Measurements from ENCODE around the gene MXRA8.
A peak's percentile ranks its signal among the peaks of the same experiment; 100 is the strongest.
"Not testable (repeated sequence)": the region's sequence is repeated elsewhere in the genome, so short reads cannot be mapped to it uniquely, and the experiment has no call there.

MXRA8 gene

DNA sequence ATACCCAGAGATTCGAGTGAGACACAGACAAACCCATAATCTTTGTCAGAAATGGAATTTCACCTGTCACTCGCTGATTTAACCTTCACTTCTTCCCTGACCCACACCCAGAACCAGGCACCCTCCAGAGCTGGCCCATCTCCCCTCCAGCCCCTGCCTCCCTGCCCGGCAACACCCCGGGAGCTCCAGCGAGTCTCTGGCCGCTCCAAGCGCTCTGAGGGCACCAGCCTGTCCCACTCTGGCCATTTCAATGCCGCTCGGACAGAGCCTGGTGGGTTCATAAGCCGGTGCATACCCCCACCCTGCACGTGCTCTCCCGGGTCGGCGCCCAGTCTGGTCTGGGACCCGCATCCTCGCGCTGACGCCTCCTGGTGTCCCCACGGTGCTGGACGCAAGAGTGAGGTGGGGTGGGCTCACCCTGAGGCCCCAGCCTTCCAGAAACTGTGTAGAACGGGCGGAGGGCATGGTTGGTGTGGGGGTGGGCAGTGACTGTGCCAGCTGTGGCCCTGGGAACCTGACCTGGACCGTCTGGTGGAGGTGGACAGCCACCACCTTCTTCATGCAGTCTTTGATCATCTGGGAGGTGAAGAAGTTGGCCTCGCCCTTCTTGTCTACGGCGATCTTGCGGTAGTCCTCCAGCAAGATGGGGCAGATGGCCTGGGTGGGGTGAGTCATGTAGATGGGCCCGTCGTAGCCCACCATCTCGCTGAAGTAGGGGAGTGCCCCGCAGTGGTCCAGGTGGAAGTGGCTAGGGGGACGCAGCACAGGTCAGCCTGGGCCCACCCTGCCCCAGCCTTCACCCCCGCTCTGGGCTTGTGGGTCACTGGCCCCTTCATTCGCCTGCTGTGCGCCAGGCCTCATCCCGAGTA, 39.3 kb downstream of the MXRA8 start:
- no peak for DNase-seq

DNA sequence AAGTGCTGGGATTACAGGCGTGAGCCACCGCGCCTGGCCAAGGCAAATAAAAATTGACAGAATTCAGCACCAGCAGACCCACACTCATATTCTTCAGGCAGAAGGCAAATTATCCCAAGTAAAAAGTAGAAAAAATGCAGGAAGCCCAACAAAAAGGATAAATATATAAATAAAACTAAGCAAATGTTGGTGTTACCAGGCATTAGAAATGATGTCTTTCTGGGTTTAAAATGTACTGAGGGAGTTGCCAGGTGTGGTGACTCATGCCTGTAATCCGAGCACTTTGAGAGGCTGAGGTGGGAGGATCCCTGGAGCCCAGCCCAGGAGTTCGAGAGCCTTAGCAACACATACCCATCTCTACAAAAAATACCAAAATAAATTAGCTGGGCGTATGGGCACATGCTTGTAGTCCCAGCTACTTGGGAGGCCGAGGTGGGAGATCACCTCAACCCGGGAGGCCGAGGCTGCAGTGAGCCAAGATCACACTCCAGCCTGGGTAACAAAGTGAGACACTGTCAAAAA, 40.2 kb downstream of the MXRA8 start:
- peak; percentile 90 for DNase-seq

DNA sequence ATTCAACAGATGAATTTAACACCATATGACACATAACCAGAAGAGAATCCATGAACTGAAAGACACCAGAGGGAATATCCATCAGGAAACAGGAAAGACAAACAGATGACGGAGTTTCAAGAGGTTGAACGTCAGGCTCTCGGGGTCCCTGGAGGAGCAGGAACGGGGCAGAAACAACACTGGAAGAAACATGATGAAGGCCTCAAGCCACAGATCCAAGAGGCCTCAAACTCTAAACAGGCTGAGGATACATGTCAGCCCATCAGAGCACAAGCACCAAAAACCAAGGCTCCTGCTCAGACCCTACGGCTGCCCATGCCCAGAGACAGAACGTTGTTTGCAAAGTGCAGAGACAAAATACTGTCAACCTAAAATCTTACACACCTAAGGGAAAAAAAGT, 40.9 kb downstream of the MXRA8 start:
- no peak for DNase-seq

DNA sequence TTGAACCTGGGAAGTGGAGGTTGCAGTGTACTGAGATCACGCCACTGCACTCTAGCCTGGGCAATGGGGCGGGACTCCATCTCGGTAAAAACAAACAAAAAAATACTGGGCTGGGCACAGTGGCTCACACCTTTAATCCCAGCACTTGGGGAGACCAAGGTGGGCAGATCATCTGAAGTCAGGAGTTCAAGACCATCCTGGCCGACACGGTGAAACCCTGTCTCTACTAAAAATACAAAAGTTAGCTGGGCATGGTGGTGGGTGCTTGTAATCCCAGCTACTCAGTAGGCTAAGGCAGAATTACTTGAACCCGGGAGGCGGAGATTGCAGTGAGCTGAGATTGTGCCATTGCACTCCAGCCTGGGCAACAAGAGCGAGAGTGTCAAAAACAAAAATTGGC, 42.2 kb downstream of the MXRA8 start:
- not testable (repeated sequence) for DNase-seq

DNA sequence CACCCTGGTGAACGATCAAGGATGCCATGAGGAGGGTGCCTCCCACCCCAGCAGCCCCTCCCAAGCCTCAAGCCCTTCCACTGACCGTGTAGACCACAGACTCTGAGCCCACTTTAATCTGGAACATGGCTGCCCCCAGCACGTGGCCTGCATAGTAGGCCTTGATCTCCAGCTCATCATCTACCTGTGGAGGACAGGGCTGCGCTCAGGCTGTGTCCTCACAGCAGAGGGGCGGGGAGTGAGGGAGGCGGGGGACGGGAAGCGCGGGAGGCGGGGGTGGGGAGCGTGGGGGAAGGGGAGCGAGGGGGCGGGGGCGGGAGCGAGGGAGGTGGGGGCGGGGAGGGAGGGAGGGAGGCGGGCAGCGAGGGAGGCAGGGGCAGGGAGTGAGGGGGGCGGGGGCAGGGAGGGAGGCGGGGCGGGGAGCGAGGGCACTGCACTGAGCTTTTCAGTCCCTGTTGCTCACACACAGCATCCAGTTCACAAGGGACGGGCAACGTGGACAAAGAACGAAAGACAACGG, 42.9 kb downstream of the MXRA8 start:
- no peak for DNase-seq

DNA sequence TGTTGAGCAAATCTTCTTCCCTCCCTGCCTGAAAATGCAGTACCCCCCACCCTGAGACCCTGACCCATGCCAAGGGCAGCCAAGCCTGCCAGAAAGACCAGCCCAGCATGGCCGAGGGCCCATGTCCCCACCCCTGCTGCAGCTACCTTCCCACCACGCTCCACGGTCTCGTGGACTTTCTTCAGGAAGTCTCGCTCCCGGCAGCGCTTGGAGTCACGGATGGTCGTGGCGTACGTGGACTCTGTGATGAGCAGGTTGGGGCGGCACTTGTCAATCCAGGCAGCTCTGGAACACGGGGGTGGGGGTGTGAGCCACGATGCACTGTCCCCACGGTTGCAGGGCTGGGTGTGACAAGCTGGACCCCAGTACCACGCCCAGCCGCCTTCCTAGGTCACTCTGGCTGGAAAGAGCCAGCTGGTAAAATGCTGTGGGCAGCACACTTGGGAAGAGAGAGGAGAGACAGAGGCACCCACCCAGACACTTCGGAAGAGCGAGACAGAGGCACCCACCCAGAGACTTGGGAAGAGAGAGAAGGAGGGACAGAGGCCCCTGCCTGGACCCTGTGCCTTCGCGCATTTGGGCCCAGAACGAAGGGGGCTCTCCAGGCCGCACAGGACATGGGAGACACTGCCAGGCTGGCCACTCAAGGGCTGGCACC, 43.5 kb downstream of the MXRA8 start:
- no peak for DNase-seq

DNA sequence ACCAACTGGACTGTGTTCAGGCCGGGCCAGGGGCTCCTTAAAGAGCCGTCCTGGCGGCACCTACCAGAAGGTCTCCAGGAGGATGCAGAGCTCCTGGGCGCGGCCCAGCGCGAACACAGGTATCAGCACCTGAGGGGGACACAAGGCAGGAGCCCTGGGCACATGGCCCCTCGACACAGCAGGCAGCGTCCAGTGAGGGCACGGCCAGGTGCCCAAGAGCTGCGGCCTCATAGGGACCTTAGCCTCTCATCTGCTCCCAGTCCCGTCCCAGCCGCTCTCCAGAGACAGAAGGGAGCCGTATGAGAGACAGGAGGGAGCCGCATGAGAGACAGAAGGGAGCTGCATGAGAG, 44.1 kb downstream of the MXRA8 start:
- no peak for DNase-seq

DNA sequence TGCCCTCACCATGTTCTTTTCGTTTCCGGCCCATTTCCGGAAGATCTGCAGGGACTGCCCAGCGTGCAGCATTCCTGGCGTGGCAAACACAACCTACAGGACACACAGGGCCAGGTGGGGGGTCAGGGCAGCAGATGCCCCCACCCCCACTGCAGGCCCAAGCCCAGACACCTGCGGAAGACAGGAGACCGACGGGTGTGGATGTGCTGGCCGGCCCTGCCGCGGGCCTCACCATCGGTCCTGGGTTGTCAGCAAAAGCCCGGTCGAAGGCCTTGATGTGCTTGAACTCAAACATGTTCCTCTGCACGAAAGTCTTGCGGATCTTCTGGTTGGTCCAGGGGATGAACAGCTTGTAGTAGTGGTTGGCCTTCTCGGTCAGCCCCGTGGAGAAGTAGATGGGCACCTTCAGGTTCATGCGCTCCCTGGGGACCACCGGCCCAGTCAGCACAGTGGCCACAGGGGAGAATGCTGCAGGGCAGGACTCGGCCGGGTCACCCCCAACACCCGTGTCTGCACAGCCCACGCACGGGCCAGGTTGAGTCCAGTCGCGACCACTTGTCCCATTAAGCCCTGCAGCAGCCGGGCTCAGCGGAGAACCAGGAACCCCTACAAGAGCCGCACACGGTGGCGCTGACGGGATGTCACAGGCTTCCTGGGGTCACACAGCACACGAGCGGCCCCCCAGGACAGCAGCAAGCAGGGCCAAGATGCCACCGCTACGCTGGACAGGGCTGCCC, 44.7 kb downstream of the MXRA8 start:
- no peak for DNase-seq

DNA sequence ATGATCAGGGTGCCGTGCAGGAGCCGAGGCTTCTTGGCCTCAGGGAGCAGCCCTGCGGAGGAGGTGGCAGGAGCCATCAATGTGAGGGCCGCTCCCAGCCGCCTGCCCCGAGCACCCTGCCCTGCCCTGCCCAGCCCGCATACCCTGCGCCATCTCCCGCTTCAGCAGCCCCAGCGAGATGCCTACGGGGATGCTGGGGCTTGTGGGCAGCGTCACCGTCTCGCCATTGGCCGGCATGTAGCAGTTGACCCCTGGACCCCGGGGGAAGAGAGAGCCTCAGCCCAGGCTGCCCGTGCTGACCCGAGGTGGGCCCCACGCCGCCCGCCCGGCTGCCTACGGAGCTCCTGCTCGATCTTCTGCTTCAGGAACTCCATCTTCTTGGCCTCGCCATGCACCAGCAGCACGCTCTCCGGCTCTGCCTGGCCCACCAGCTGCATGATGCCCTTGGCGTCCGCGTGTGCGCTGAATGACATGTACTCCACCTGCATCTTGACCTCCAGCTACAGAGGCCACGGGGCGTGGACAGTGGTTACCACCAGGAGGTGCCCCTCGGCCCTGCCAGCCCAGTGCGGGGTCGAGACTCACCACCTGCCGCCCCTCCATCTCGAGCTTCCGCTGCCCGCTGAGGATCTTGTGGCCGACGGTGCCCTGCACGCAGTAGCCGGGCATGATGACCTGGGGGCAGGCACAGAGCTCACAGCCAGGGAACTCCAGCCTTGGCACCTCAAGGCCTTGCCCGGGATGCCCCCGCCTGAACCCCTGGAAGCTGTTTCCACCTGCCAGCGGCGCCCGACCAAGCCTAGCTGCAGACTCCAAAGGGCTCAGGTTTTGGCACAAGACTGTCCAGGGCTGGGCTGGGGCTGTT, 45.7 kb downstream of the MXRA8 start:
- DNase-seq: no peak

DNA sequence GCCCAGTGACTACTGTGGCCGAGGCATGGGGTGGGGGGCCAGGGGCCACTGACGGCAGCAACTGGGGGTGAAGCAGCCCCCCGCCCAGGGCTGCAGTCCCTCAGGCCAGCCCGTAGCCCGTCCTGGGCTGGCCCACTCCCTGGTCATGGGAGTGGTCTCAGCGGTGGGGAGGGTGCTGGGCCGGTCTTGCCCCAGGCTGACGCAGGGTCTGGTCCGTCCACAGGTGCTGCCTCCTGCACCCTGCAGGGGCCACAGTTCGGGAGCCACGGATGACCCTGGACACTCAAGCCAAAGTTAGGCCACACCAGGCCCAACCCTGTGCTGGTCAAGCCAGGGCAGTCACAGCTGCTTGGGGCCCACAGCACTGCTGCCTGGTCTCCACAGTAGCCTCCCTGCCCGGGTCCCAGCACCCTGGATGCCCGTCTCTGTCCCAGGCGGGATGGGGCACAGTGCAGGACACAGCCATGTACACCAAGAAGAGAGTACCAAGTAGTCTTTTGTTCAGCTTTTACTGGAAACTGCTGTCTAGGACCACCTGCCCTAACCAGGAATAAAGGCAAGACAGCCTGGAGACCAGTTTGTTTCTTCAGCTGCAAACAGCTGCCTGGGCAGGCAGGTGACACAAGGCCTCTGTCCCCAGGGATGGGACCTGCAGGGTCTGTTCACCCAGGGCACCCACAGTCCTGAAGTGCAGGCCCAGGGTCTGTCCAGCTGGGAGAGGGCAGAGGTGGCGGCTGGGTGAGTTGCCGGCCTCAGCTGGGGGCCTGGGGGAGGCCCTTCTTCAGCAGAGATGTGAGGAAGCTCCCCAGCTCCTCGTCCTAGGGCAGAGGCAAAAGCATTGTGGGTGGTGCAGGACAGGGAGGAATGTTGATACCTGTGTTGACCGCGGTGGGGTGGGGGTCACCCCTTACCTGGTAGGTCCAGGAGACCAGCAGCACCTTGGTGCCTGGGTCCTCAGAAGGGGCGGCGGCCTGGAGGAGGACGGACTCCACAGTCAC, 46.9 kb downstream of the MXRA8 start:
- DNase-seq: no peak

DNA sequence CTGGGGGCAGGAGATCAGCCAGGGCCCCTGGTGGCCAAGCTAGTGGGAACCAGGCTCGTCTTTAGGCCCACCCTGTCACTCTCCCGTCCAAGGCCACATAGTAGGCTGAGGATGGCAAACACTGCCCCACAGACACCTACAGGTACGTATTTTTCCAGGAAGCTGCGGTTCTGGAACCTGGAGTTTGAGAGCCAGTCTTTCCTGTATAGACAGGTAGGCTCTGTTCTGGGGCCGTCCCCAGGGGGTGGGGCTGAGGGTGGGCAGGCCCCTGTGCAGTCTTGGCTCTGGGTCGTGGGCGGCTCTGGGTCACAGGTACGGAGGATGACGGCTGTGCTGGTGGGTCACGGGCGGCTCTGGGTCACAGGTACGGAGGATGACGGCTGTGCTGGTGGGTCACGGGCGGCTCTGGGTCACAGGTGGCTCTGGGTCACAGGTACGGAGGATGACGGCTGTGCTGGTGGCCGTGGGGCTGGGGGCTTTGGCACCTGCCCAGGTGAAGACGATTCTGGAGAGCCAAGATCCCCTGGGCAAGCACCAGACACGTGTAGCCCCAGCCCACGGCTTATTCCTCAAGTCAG, 47.8 kb downstream of the MXRA8 start:
- DNase-seq: no peak

DNA sequence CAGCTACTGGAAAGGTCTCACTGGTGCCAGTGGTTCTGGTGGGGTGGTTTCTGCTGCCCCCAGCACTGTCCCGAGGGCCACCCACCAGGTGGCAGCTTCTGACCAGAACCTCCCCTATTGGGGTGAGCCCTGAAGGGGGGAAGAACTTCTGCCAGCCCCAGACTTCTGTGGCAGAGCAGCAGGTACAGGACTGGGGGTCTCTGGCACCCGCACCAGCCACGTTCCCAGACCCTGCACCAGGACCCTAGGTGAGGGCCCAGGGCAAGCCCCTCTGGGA, 48.3 kb downstream of the MXRA8 start:
- no peak for DNase-seq

DNA sequence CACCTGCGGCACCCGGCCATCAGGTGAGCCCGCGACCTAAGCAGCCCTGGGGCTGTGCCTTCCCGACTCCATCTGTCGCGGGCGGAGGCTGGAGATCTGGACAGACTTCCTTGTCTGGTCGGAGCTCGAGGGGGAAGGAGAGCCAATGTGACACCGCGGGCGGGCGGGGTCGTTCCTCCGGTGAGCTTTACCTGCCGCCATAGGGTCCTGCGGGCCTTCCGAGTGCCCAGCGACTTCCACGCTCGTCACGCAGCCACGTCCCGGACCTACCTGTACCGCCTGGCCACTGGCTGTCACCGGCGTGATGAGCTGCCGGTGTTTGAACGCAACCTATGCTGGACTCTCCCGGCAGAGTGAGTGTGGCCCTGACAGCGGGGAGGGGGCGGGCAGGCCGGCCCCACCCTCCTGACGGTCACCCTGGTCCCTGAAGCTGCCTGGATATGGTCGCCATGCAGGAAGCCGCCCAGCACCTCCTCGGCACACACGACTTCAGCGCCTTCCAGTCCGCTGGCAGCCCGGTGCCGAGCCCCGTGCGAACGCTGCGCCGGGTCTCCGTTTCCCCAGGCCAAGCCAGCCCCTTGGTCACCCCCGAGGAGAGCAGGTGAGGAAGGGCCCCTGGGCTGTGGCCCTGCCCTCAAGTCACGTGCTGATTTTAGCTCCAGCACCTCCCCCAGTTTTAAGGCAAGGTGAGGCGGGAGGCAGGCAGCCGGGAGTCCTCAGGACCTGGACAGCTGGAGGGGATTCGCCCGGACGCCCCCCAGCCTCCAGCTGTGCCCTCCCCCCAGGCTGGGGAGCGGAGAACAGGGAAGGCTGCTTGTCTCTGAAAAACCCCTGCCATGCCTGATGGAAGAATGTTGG, 48.9 kb downstream of the MXRA8 start:
- no peak for DNase-seq

DNA sequence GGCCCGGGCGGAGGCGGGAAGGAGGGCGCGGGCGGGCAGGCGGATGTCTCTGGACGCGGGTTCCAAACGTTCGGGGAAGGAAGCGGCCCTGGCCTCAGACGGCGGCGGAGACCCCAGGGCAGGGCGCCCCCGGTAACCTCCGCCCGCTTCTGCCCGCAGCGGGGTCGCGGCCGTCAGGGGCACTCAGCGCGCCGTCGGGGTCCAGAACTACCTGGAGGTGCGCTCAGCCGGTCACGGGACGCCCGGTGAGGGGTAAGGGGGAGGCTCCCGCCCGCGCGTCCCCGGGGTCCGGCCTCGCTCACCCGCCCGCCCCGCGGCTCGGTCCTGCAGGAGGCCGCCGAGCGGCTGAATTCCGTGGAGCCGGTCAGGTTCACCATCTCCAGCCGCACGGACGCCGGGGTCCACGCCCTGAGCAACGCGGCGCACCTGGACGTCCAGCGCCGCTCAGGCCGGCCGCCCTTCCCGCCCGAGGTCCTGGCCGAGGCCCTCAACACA, 49.6 kb downstream of the MXRA8 start:
- DNase-seq: no peak

DNA sequence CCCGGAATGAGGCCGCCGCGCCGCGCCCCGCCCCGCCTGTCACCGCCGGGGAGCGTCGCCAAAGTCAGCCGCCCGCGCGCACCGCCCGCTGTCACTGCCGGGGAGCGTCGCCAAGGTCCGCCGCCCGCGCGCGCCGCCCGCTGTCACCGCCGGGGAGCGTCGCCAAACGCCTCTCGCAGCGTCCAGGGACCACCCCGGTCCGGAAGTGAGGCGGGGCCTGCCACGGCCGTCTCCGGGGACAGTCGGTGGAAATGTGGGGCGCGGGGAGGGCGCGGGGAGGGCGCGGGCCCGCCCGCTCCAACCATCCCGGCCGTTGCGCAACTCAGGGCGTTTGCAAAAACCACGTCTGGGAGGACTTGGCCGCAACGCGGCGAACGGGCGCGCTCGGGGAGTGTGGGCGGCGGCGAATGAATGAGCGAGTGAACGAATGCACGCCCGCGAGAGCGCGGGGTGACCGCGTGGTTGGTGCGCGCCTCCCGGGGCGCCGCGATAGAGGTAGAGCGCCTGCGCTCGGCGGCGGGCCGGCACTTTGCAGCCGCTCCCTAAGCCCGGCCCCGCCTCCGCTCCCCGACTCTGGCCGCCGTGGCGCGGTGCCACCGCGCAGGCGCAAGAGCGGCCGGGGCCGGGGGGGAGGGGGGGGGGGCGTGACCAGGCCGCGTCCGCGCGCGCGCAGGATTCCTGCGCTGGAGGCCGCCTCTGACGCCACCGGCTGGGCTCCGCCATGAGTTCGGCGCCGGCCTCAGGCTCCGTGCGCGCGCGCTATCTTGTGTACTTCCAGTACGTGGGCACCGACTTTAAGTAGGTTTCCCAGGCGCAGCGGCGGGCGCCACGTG, 50.2 kb downstream of the MXRA8 start, which contains the start of the genes ACAP3 and PUSL1:
Gene ACAP3, minus strand, starts transcription at position 8 of the 833 bp plus-strand sequence. CDS start 115 bp downstream, outside the sequence.
Gene PUSL1, plus strand, starts transcription at position 675 of the 833 bp plus-strand sequence. Its CDS starts 47 bp downstream, at position 722.
- DNase-seq: peak; percentile 94

DNA sequence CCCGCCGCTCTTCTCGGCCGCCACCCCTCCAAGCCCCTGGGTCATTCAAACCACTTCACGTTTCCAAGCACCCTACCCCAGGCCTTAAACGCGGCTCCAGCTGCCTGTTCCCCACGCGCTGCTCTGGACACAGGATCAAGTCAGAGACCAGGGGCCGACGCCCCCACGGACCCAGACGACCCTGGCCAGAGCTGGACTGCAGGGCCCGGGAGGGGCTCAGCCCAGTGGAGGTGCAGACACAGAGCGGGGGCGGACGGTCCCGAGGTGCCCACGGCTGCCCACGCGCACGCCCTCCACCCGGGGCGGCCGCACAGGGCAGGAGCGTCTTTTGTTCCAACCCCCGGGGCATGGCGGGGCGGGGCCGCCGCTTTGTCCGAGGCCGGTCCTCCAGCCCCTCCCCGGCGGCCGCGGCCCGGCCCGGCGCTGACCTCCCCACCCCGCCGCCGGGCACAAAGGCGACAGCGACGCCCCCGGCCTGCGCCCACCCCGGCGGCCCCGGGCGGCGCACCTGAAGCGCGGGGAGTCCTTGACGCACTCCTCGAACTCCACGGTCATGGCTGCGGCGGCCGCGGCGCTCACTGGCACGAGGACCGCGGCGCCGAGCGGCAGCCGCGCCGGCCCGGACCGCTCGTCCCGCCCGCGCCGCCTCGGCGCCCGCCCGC, 51.0 kb downstream of the MXRA8 start:
- DNase-seq: no peak

DNA sequence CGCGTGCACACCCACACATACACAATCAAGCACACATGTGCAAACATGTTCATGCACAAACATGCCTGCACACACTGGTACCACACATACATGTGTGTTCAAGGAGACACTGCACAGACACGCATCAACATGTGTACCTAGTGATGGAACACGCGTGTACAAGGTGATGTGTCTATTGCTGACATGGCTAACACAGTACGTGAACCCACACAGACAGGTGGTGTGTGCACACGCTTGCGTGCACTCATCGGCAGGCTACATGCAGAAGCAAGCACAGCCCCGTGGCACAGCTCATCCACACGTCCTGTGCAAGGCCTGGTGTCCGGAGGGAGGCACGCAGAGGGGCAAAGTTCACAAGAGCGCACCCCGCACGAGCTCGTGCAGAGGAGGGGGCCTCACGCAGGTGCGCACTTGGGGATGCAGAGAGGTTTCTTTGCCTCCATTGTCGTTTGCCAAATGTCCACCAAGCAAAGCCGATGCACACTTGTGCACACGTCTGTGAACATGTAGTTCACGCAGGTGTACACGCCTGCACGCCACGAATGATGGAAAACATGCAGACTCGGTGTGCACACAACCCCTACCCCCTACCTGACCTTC, 51.6 kb downstream of the MXRA8 start:
- no peak for DNase-seq
